GM19238 (cell line): ENCODE measurements around the gene G2E3.
"Not testable (repeated sequence)": the region's sequence is repeated elsewhere in the genome, so short reads cannot be mapped to it uniquely, and the experiment has no call there.

ENCODE experiments used
- DNase-seq: peaks from one replicate; pipeline ENCODE4 v3.0.0; 2011; ENCODE audit warnings: low spot score; ENCODE audit not compliant: insufficient read length

Gene G2E3

GRCh38 chr14:30600922-30601918, 42.3 kb downstream of the G2E3 start:
- no peak for DNase-seq

- no peak for DNase-seq
These were observed 44.4 kb downstream of the G2E3 start for GRCh38 chr14:30603402-30603801.

- DNase-seq, result not testable (repeated sequence)
These were observed 45.7 kb downstream of the G2E3 start for GRCh38 chr14:30604696-30605095.

GRCh38 chr14:30607156-30607780, 48.3 kb downstream of the G2E3 start:
- DNase-seq, result no peak

DNA sequence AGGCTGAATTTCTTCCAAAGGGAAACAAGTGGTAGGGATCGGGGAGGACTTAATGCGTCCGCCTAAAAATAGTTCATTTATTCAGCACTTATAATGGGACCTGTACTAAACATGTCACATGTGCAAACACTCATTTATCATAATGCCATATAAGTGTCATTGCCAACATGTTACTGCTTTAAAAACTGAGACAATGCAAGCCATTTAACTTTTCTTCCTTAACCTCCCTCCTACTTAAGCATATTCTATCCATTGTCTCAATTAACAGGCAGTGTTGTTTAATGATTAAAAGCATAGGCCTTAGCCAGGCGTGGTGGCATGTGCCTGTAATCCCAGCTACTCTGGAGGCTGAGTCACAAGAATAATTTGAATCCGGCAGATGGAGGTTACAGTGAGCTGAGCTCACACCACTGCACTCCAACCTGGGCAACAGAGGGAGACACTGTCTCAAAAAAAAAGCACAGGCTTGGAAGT, 49.6 kb downstream of the G2E3 start:
- DNase-seq, result no peak

- no peak for DNase-seq
These were observed 51.9 kb downstream of the G2E3 start for GRCh38 chr14:30610787-30611343.

DNA sequence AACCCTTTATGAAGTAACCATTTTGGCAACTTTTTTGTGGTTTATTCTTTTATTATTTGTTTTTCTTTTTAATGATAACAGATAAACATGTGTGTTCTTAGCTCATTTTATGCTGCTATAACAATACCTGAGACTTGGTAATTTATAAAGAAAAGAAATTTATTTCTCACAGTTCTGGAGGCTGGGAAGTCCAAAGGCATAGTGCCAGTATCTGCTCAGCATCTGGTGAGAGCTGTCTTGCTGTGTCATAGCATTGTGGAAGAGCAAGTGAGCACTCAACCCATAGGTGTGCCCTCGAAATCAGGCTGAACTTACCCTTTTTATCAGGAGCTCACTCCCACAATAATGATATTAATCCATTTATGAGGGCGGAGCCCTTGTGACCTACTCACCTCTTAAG, 55.2 kb downstream of the G2E3 start:
- no peak for DNase-seq

DNA sequence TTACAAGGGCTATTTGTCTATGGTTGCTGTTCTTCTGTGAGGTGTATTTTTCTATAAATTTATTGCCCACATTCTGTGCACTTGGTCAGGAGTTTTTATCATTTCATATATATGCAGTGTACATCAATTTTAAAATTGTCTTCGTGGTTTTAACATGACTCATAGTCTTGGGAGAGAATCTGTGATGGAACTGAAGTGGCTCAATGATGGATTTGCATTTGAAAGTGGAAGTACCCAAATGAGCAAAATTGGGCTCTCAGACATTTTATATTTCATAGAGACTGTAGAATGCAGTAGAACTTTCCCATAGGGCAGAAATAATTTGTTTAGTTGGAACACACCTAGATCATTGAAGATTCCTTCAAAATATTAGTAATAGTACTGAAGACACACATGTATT, 61.2 kb downstream of the G2E3 start:
- DNase-seq, result peak; percentile 4

DNA sequence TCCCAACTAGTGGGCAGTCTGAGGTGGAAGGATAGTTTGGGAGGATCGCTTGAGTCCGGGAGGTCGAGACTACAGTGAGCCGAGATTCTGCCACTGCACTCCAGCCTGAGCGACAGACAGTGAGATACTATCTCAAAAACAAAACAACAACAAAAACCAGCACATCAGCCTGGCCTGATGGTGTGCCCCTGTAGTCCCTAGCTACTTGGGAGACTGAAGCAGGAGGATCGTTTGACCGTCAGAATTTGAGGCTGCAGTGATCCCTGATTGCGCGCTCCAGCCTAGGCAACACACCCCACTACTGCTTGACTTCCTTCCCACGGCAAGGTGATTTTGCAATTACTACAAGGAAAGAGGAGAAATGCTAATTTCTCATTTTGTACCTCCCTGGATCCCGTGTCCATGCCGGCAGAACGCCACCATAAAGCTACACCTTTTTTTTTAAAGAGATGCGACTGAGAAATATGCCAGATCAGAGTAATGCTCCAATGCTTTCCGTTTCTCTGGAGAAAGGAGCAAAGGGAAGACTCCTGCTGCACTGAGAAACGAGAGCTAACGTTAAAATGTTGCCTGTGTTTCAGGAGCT, 62.5 kb downstream of the G2E3 start:
- DNase-seq, result no peak

- DNase-seq, result peak; percentile 76
These were observed 63.2 kb downstream of the G2E3 start, which contains the start of gene SCFD1 for GRCh38 chr14:30621940-30622830. SCFD1 (plus strand) TSS chr14:30622319; CDS start chr14:30622339, 20 bp downstream.

- DNase-seq, result no peak
These were observed 64.6 kb downstream of the G2E3 start for GRCh38 chr14:30623412-30624131.

DNA sequence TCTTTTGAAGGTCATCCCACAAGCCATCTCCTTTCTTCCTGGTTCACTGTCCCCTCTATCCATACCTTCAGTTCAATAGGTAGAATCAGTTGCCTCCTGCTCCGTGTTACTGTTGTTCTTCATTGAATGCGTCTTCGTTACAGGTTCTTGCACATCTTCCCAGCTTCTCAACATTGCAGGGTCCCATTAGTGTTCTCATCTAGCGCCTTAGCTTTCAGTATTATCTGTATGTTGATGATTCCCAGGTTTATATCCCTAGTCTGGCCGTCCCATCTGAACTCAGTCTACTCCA, 65.1 kb downstream of the G2E3 start:
- no peak for DNase-seq

DNA sequence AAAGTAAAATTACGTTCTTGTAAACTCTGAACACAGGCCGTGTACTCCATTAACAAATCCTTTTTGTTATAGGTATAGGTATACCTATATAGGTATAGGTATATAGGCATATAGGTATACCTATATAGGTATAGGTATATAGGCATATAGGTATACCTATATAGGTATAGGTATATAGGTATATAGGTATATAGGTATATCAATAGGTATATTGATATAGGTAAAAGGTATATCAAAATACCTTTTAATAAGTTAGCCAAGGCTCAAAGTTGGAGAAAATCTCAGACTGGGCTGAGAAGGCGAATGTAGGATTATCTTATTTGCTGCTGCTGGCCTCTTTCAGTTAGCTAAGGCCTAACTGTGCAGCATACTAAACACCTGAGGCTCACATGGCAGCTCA, 66.6 kb downstream of the G2E3 start:
- no peak for DNase-seq

GRCh38 chr14:30629432-30629831, 70.5 kb downstream of the G2E3 start:
- not testable (repeated sequence) for DNase-seq

- DNase-seq, result no peak
These were observed 71.3 kb downstream of the G2E3 start for GRCh38 chr14:30630248-30630647.

- no peak for DNase-seq
These were observed 73.8 kb downstream of the G2E3 start for GRCh38 chr14:30632730-30633129.

DNA sequence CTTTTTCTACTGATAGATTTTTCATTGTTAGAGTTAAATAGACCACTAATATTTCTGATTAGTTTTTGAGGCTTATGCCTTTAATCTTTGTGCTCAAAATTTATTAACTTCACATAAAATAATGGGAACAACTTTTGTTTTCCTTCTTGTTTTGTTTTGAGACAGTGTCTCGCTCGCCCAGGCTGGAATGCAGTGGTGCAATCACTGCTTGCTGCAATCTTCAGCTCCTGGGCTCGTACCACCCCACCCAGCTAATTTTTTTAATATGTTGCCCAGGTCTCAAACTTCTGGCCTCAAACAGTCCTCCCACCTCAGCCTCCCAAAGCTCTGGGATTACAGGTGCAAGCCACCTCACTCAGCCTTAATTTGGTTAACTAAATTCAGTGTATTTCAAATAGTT, 80.0 kb downstream of the G2E3 start:
- DNase-seq, result no peak

- DNase-seq, result no peak
These were observed 82.2 kb downstream of the G2E3 start for GRCh38 chr14:30641207-30641606.

GRCh38 chr14:30644462-30644861, 85.5 kb downstream of the G2E3 start:
- not testable (repeated sequence) for DNase-seq

DNA sequence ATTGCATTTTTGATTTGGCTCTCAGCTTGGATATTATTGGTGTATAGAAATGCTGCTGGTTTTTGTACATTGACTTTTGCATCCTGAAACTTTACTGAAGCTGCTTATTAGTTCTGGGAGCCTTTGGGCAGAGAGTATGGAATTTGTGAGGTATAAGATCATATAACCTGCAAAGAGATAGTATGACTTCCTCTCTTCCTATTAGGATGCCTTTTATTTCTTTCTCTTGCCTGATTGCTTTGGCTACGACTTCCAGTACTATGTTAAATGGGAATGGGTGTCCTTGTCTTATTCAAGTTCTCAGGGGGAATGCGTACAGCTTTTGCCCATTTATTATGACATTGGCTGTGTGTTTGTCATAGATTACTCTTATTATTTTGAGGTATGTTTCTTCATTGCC, 86.6 kb downstream of the G2E3 start:
- DNase-seq, result no peak
